ENCODE results near the gene ANKRD24. TPM values are rescaled to one million over a fixed set of nuclear protein-coding genes. Genes with fewer than 3 reads are reported as not detected.
"Not testable (repeated sequence)": the region's sequence is repeated elsewhere in the genome, so short reads cannot be mapped to it uniquely, and the experiment has no call there.

The ANKRD24 gene
- total and polyA plus RNA-seq, 2 experiments from 2014 or later, result 1.5 to 3.4 TPM

- no peaks in the 10 kb centered on the region for H3K9me3 ChIP-seq (ENCODE audit: low read depth)
- no peak for DNase-seq (ENCODE audit: low spot score)
- no peaks in the 10 kb centered on the region for H3K9me2 ChIP-seq (replicated peaks; ENCODE audit: insufficient read depth)
- no peaks in the 10 kb centered on the region for H3K36me3 ChIP-seq (replicated peaks; ENCODE audit: insufficient read depth, low read depth)
- H4K20me1 ChIP-seq (ENCODE audit: insufficient read depth, poor library complexity, severe bottlenecking), result no peaks in the 10 kb centered on the region
- no peaks in the 10 kb centered on the region for H3K4me1 ChIP-seq (ENCODE audit: insufficient read depth)
- TF ChIP-seq, protein P1, sequence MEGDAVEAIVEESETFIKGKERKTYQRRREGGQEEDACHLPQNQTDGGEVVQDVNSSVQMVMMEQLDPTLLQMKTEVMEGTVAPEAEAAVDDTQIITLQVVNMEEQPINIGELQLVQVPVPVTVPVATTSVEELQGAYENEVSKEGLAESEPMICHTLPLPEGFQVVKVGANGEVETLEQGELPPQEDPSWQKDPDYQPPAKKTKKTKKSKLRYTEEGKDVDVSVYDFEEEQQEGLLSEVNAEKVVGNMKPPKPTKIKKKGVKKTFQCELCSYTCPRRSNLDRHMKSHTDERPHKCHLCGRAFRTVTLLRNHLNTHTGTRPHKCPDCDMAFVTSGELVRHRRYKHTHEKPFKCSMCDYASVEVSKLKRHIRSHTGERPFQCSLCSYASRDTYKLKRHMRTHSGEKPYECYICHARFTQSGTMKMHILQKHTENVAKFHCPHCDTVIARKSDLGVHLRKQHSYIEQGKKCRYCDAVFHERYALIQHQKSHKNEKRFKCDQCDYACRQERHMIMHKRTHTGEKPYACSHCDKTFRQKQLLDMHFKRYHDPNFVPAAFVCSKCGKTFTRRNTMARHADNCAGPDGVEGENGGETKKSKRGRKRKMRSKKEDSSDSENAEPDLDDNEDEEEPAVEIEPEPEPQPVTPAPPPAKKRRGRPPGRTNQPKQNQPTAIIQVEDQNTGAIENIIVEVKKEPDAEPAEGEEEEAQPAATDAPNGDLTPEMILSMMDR (IDR thresholded peaks at IDR 0.05; ENCODE audit: poor library complexity), result no peak
- TF ChIP-seq EZH2 (IDR thresholded peaks at IDR 0.05; ENCODE audit: borderline replicate concordance) (no peak), EZH2phosphoT487 (IDR thresholded peaks at IDR 0.05; ENCODE audit: low read depth, severe bottlenecking, unreplicated experiment) (no peak)
- no peak overlapping the region for H3K4me2 ChIP-seq
- 92% methylated on average over 4 of the region's 4 CpGs for WGBS (ENCODE audit: low lambda C conversion rate, missing lambda C conversion rate)
- H3K79me2 ChIP-seq, result no peaks in the 10 kb centered on the region
- no peak overlapping the region for H2AFZ ChIP-seq
- H3K4me3 ChIP-seq, result no peak overlapping the region
- H3K27me3 ChIP-seq, result no peaks in the 10 kb centered on the region
- no peak overlapping the region for H3K27ac ChIP-seq
Observed at GRCh38 chr19:4238831-4239230, 56.3 kb downstream of the ANKRD24 start.

- Histone ChIP-seq H3K4me3 (no peak overlapping the region), H3K79me2 (no peaks in the 10 kb centered on the region), H4K20me1 (ENCODE audit: insufficient read depth, poor library complexity, severe bottlenecking) (no peaks in the 10 kb centered on the region), H3K4me1 (ENCODE audit: insufficient read depth) (peaks cover 4% of the 10 kb centered on the region), H3K36me3 (replicated peaks; ENCODE audit: insufficient read depth, low read depth) (no peaks in the 10 kb centered on the region), H3K9me2 (replicated peaks; ENCODE audit: insufficient read depth) (no peaks in the 10 kb centered on the region), H3K9me3 (ENCODE audit: low read depth) (no peaks in the 10 kb centered on the region), H3K27me3 (no peaks in the 10 kb centered on the region), H2AFZ (no peak overlapping the region), H3K4me2 (no peak overlapping the region), H3K27ac (no peak overlapping the region)
- DNase-seq (ENCODE audit: low spot score), result no peak
- WGBS (ENCODE audit: low lambda C conversion rate, missing lambda C conversion rate), result 78% methylated on average over 5 of the region's 5 CpGs
- TF ChIP-seq EZH2 (IDR thresholded peaks at IDR 0.05; ENCODE audit: borderline replicate concordance) (no peak), EZH2phosphoT487 (IDR thresholded peaks at IDR 0.05; ENCODE audit: low read depth, severe bottlenecking, unreplicated experiment) (no peak)
- TF ChIP-seq, protein P1 (IDR thresholded peaks at IDR 0.05; ENCODE audit: poor library complexity), result no peak
Observed at GRCh38 chr19:4241824-4242430, 59.4 kb downstream of the ANKRD24 start.

DNA sequence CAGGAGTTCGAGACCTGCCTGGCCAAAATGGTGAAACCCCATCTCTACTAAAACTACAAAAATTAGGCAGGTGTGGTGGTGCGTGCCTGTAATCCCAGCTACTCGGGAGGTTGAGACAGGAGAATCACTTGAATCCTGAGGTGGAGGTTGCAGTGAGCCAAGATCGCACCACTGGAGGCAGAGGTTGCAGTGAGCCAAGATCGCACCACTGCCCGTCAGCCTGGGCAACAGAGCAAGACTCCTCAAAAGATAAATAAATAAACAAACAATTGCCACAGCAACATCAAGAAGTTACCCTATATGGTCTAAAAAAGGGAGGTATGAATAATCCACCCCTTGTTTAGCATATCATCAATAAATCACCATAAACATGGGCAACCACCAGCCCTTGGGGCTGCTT lies 63.4 kb downstream of the ANKRD24 start:
- WGBS (ENCODE audit: low lambda C conversion rate, missing lambda C conversion rate), result 98% methylated on average over 6 of the region's 6 CpGs
- H3K36me3 ChIP-seq (replicated peaks; ENCODE audit: insufficient read depth, low read depth); DNase-seq (ENCODE audit: low spot score); H3K9me2 ChIP-seq (replicated peaks; ENCODE audit: insufficient read depth); H3K4me3 ChIP-seq; H3K4me1 ChIP-seq (ENCODE audit: insufficient read depth); H3K27me3 ChIP-seq; H3K9me3 ChIP-seq (ENCODE audit: low read depth); H4K20me1 ChIP-seq (ENCODE audit: insufficient read depth, poor library complexity, severe bottlenecking); H3K79me2 ChIP-seq: not testable (repeated sequence)
- H3K4me2 ChIP-seq, result peak overlapping the region; percentile 75
- peak overlapping the region; percentile 97 for H3K27ac ChIP-seq
- peak overlapping the region; percentile 83 for H2AFZ ChIP-seq

DNA sequence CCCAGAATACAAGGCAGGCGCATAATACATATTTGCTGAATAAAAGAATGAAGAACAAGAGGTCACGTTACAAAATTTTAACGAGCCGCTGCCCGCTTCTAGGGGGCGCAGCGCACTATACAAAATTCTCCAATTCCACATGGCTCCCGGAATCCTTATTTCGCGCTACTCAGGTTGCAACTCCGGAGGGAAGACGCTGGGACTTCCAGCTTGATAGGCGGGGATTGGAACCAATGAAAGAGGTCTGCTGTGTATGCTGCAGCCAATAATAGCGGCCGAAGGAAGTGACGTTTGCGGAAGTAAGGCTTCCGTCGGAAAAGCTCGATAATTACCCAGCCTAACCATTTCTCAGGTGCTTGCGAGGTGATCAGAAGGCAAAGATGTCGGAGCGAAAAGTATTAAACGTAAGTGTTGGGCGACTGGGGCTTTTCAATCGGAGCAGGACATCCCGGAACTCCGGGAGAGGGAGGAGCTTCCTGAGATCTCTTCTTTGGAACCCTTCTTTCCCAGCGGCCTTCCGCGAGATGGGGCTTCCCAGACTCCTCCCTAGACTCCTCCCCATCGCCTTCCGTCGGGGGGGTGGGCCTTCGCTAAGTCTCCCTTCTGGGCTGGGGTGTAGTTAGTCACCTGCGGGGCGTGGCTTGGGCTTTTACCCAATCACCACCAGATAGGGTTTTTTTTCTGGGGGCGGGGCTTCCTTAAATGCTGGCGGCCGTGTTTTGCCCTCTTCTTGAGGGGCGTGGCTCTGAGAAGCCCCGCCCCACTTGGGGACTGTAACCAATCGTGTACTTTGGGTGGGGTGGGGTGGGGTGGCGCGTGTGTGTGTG lies 64.5 kb downstream of the ANKRD24 start, which contains the start of gene YJU2:
TSS of gene YJU2 (plus strand) at position 314 of the 827 bp plus-strand sequence. CDS start at position 381, 67 bp downstream.
- Histone ChIP-seq H3K36me3 (replicated peaks; ENCODE audit: insufficient read depth, low read depth) (no peaks in the 10 kb centered on the region), H3K4me1 (ENCODE audit: insufficient read depth) (peaks cover 4% of the 10 kb centered on the region), H3K27me3 (no peaks in the 10 kb centered on the region), H3K27ac (peak within 1 kb of the TSS; percentile 97), H3K4me2 (peak within 1 kb of the TSS; percentile 76), H3K9me2 (replicated peaks; ENCODE audit: insufficient read depth) (no peaks in the 10 kb centered on the region), H3K79me2 (peaks cover 8% of the 10 kb centered on the region), H3K4me3 (peak within 1 kb of the TSS; percentile 41), H3K9me3 (ENCODE audit: low read depth) (no peaks in the 10 kb centered on the region), H2AFZ (peak within 1 kb of the TSS; percentile 83), H4K20me1 (ENCODE audit: insufficient read depth, poor library complexity, severe bottlenecking) (no peaks in the 10 kb centered on the region)
- DNase-seq (ENCODE audit: low spot score), result peak; percentile 100
- WGBS (ENCODE audit: low lambda C conversion rate, missing lambda C conversion rate), result 2% methylated on average over 39 of the region's 45 CpGs
- no peak for TF ChIP-seq EZH2phosphoT487 (IDR thresholded peaks at IDR 0.05; ENCODE audit: low read depth, severe bottlenecking, unreplicated experiment)
- TF ChIP-seq, protein P1 (IDR thresholded peaks at IDR 0.05; ENCODE audit: poor library complexity), result peak; percentile 57

Data from hepatocyte (in vitro differentiated cells).